Fibroblast of skin of right quadriceps (primary cell): Measurements from ENCODE around the gene MCM5.
A peak's percentile ranks its signal among the peaks of the same experiment; 100 is the strongest.
"Not testable (repeated sequence)": the region's sequence is repeated elsewhere in the genome, so short reads cannot be mapped to it uniquely, and the experiment has no call there.

Experiments used
- DNase-seq: peaks from one replicate; pipeline ENCODE4 v3.0.0-alpha.2; 2013

Gene MCM5

DNA sequence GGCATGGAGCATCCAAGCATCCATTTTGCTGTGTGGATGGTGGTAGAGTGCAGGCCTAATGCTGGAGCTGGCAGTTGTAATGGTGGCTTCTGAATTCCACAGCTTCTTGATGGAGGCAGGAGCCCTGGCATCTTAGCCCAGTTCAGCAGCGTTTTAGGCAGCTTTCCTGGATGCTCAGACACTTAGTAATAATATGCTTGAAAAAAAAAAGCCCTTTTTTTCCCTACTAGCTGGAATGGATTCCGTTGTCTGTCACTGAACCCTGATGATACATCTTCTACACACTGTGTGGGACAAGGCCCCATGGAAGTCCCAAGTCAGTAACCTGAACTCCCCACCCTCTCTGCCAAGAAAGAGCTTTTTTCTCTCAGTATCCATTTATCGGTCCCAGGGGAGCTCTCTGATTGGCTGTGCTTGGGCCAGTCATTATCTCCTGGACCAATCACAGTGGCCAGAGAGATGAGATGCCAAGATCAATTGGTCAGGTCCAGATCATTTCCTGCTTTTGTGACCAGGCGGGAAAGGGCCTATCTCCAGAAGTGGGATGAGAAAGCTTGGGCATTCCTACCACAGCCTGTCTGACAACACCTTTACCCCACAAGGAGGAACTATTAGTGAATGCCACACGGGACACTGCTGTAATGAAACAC lies 34.2 kb downstream of the MCM5 start:
- no peak for DNase-seq

DNA sequence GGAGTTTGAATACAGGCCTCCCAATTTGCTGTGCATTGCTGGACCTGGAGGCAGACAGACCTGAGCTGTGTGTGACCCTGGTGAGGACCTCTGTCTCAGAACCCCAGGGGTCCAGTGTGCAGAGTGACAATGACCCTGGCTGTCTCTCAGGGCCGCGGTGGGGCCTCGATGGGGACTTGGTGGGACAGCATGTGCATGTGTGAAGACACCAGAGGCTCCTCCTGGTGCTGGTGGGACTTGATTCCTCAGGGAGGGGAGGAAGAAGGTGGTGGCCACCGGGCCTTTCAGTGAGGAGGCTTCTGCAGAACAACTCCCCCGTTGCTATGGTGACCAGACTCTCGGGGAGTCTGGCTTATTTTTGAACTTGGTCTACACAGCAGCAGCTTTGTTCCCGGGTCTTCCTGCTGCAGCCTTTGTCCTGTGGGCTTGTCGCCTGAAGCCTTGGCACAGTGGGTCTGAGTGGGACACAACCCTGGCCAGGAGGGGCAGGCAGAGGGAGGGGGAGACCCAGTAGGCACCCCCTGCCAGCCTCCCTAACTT lies 35.3 kb downstream of the MCM5 start:
- DNase-seq: no peak

DNA sequence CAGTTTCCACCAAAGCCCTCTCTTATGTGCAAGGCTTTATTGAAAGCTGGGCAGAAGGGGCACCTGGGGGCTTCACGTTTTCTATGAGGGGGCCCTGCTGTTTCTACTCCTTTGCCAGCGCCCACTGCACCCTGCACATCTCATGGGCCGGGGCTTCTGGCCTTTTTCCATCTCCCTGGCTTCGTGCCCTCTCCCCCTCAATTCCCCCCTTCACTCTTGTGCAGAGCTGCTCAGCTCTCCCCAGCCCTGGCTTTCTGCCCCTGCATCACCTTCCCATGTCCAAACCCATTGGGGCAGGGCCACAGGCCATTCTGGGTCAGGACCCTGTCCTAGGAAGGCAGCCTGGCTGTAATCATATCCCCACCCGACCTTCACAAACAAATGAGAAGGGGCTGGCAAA lies 36.5 kb downstream of the MCM5 start:
- no peak for DNase-seq

- DNase-seq: no peak
Observed at GRCh38 chr22:35437049-35437448, 37.1 kb downstream of the MCM5 start.

DNA sequence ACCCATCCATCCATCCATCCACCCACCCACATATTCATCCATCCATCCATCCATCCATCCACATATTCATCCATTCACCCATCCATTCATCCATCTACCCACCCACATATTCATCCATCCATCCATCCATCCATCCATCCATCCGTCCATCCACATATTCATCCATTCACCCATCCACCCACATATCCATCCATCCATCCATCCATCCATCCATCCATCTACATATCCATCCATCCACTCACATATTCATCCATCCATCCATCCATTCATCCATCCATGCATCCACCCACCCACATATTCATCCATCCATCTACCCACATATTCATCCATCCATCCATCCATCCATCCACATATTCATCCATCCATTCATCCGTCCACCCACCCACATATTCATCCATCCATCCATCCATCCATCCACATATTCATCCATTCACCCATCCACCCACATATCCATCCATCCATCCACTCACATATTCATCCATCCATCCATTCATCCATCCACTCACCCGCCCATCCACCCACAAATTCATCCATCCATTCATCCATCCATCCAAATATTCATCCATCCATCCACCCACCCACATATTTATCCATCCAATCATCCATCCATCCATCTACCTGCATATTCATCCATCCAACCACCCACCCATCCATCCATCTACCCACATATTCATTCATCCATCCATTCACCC lies 38.9 kb downstream of the MCM5 start:
- not testable (repeated sequence) for DNase-seq

DNA sequence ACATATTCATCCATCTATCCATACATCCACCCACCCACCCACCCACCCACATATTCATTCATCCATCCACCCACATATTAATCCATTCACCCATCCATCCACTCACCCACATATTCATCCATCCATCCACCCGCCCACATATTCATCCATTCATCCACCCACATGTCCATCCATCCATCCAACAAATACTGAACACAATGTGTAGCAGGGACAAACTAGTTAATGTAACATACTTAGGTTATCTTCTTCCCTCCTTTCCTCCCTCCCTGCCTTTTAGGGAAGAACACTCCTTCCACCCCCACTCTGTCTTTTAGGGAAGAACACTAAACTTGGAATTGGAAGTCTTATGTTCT lies 39.4 kb downstream of the MCM5 start:
- no peak for DNase-seq

- no peak for DNase-seq
Observed at GRCh38 chr22:35440129-35440528, 40.2 kb downstream of the MCM5 start.

DNA sequence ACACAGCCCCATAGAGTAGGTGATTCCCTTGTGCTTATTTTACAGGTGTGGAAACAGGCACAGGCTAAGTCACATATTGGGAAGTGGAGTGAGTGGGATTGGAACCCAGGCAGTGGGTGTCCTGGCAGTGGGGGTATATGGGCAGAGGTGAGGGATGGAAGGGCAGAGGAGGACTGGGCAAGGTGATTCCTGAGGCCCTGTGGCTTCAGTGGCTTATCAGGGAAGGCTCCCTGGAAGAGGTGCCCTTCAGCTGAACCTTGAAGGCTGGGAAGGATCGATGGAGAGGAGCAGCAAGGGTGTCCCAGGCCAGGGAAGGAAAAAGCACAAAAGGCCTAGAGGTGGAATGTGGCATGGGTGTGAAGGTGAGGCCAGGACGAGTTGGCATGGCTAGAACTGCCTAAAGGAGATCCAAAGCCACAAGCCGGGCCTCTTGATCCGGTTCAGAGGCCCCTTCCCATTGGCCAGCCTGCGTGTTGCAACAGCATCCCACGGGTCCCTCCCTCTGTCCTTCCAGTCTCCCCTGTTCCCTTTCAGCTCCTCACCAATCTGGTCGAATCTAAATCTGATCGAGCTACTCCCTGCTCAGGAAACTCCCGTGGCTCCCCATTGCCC lies 41.7 kb downstream of the MCM5 start:
- no peak for DNase-seq

- DNase-seq: no peak
Observed at GRCh38 chr22:35442471-35442870, 42.5 kb downstream of the MCM5 start.

DNA sequence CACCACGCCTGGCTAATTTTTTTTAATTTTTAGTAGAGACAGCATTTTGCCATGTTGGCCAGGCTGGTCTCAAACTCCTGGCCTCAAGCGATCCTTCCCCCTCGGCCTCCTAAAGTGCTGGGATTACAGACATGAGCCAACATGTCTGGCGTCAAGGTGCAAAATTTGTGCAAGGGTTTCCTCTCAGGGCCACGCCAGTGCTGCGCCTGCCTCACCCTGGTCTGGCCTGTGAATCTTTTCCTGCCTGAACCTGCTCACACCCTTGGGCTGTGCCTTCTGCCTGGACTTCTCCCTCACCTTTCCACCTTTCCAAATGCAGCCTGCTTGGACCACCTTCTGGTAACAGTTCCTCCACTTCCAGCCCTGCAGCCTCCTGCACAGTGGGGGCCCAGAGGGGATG lies 43.4 kb downstream of the MCM5 start:
- no peak for DNase-seq

DNA sequence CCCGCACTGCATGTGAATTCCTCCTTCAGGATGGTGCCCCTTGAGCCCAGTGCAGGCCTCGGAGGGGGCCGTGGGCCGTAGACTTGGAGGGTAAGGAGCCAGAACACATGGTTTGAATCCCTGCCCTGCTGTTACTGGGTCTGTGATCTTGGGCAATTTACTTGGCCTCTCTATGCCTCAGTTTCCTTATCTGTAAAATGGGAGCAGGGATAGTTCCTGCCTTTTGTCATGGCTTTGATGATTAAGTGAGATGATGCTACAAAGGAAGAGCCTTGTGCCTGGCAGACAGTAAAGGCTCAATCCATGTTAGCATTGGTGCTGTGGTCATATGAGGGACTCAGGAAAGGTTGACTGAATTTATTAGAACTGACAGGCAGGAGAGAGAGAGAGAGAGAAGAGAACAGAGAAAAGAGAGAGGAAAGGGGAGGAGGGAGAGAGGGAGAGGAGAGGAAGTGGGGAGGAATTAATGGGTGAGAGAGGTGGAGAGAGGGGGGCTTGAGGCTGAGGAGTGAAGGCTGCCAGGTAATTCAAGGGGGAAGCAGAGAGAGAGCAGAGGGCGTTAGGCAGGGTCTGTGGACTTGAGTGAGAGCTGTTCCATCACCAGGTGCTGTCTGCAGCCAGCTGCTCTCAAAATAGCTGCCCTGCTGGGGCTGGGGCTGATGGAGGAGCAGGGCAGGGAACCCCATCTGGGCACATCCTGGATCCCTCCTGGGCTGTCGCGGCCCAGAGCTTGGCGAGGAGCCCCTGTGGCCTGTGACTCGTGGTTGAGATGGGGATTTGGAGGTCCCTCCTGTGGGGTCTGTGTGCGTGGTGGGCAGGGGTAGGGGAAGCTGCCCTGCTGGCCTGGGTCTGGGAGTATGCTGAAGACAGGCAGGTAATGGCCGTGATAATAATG lies 44.1 kb downstream of the MCM5 start:
- no peak for DNase-seq

DNA sequence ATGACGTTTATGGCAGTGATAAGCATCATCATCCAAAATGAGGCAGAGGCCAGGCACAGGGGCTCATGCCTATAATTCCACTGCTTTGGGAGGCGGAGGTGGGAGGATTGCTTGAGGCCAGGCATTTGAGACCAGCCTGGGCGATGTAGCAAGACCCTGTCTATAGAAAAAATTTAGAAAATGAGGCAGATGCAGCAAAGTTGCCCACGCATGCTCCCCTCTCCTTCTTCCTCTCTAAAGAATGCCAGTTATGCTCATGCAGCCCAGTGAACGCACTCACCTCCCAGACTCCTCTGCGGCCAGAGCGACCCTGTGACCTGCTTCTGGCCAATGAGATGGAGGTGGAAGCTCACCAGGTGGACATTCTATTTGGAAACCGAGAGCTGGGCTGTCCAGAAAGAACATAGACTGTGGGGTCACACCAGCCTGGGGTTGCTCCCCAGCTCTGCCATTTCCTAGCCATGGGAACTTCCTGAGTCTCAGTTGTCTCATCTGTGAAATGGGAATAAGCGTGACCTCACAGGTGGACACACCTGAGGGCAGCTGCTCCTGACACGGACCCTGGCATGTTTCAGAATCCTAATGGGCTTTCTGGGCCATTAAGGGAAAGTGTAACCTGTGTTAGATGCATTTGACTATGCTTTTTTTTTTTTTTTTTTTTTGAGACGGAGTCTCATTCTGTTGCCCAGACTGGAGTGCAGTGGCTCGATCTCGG lies 44.9 kb downstream of the MCM5 start:
- DNase-seq: no peak

DNA sequence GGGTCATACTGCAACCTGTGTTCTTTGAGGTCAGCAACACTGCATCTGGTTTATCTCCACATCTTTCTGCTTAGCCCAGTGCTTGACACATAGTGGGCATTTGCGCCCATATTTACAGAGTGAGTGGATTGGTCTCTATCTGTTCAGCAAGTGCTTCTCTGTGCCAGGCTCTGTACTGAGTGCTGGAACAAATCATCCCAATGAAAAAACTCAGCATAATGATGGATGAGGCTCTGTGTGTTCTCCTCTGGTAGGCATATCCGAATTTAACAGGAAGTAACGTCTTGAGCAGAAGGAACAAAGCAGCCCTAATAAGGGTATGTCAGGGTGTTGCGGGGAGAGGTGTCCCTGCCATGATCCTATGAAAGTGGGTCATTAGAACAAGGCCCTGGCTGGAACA lies 46.0 kb downstream of the MCM5 start:
- no peak for DNase-seq

GRCh38 chr22:35446365-35446764 lies 46.4 kb downstream of the MCM5 start:
- DNase-seq: peak; percentile 79

- no peak for DNase-seq
Observed at GRCh38 chr22:35448523-35448922, 48.6 kb downstream of the MCM5 start.

GRCh38 chr22:35449829-35450689 lies 50.1 kb downstream of the MCM5 start:
- no peak for DNase-seq

DNA sequence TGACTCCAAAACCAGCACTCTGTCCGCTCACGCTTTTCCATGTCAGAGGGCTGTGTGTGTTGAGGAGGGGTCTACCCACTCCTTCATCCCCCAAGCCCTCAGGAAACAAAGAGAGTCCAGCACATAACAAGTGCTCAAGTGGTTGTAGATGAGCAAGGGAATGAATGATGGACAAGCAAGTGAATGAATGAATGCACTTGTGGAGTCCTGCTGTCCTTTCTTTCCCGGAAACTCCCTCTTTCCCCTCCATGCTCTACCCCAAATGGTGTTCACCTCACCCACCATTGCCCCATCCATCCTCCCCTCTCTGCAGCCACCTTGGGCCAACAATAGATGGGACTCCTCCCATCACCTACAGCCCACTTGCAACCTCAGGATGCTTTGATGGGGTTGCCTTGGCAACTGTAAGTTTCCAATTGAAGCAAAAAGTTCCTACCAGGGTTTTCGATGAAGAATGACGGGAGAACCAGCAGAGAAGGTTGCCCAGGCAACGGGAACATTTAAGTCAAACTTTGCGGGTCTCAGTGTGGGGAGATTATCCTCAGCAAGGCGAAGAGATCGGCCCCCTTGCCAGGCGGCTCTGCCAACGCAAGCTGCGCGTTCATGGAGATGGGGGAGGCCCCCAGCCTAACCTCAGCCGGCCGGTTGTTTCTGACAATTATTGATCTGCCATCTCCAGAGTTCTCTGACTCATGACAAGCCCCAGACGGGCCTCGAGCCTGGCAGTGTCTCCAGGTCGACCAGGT lies 51.1 kb downstream of the MCM5 start:
- no peak for DNase-seq

DNA sequence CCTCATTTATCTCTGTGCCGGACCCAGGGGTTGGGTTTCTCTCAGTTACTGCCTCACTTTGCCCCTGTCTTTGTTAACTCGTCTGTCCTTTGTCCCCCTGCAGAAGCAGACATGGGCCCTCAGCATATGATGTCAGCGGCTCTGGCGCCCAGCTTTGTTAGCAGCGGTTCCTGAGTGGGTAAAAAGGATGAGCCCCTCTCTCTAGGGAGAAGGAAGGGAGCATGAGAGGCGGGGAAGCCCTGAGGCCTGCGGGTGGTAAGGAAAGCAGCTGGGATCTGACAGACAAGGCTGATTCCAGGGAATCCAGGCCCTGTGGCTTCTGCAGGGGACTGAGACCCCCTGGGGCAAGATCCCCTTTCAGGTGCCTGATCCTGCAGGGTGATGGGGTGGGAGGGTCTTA lies 51.7 kb downstream of the MCM5 start:
- no peak for DNase-seq

GRCh38 chr22:35452351-35452781 lies 52.4 kb downstream of the MCM5 start:
- no peak for DNase-seq
